CD4-positive, alpha-beta T cell treated with Interleukin-15 for 4 hours (primary cell): Measurements from ENCODE around the gene SIT1.
A peak's percentile ranks its signal among the peaks of the same experiment; 100 is the strongest.
"Not testable (repeated sequence)": the region's sequence is repeated elsewhere in the genome, so short reads cannot be mapped to it uniquely, and the experiment has no call there.

Experiments
- DNase-seq: peaks from one replicate; pipeline ENCODE4 v3.0.0-alpha.2; 2020; ENCODE audit warnings: low spot score

Gene SIT1

GRCh38 chr9:35659340-35659739 is 8.6 kb upstream of the SIT1 start:
- DNase-seq: no peak

GRCh38 chr9:35658968-35659220 is 8.2 kb upstream of the SIT1 start:
- DNase-seq: no peak

- DNase-seq: peak; percentile 81
Measured at GRCh38 chr9:35658137-35658967, 7.6 kb upstream of the SIT1 start, which contains the start of gene CCDC107. Gene CCDC107, plus strand, starts transcription at chr9:35658292. Its CDS starts 88 bp downstream, at chr9:35658380.

- DNase-seq: peak; percentile 94
Measured at GRCh38 chr9:35657546-35658136, 6.9 kb upstream of the SIT1 start, which contains the start of gene RMRP. Gene RMRP, minus strand, starts transcription at chr9:35658019.

GRCh38 chr9:35656831-35657545 is 6.3 kb upstream of the SIT1 start:
- no peak for DNase-seq

- DNase-seq: no peak
Measured at GRCh38 chr9:35656348-35656747, 5.6 kb upstream of the SIT1 start.

- no peak for DNase-seq
Measured at GRCh38 chr9:35653611-35654010, 2.9 kb upstream of the SIT1 start.

GRCh38 chr9:35652829-35653209 is 2.1 kb upstream of the SIT1 start:
- no peak for DNase-seq

GRCh38 chr9:35651956-35652828 is 1.5 kb upstream of the SIT1 start:
- no peak for DNase-seq

GRCh38 chr9:35649431-35650340 is 1.0 kb downstream of the SIT1 start:
- peak; percentile 46 for DNase-seq

GRCh38 chr9:35646533-35647265 is 4.0 kb downstream of the SIT1 start:
- peak; percentile 90 for DNase-seq

GRCh38 chr9:35646153-35646532 is 4.6 kb downstream of the SIT1 start:
- no peak for DNase-seq

GRCh38 chr9:35645736-35646135 is 5.0 kb downstream of the SIT1 start:
- not testable (repeated sequence) for DNase-seq

- no peak for DNase-seq
Measured at GRCh38 chr9:35643046-35643445, 7.7 kb downstream of the SIT1 start.

- not testable (repeated sequence) for DNase-seq
Measured at GRCh38 chr9:35641478-35641877, 9.3 kb downstream of the SIT1 start.

- not testable (repeated sequence) for DNase-seq
Measured at GRCh38 chr9:35640431-35640830, 10.3 kb downstream of the SIT1 start.

GRCh38 chr9:35639631-35640030 is 11.1 kb downstream of the SIT1 start:
- DNase-seq: no peak

GRCh38 chr9:35639225-35639624 is 11.5 kb downstream of the SIT1 start:
- not testable (repeated sequence) for DNase-seq

GRCh38 chr9:35638751-35639150 is 12.0 kb downstream of the SIT1 start:
- DNase-seq: peak; percentile 42

GRCh38 chr9:35637427-35637955 is 13.2 kb downstream of the SIT1 start:
- DNase-seq: not testable (repeated sequence)
